ENCODE data around the gene FOXE1. TPM values are rescaled to one million over a fixed set of nuclear protein-coding genes. Genes with fewer than 3 reads are reported as not detected.
A peak's percentile ranks its signal among the peaks of the same experiment; 100 is the strongest.

Gene FOXE1
- total RNA-seq, 6 experiments from 2014 or later, result not detected

GRCh38 chr9:97845763-97846162 lies 7.3 kb upstream of the FOXE1 start:
- intact Hi-C loops (cut with DNase I), result no loop called here
- DNase-seq (no peak), ATAC-seq (no peak)
- Histone ChIP-seq H3K4me3 (no peak overlapping the region), H3K27me3 (peaks cover 4 to 33% of the 10 kb centered on the region in 2 donors), H3K4me1 (peaks cover 0 to 10% (median 2%) of the 10 kb centered on the region in 4 donors), H3K9me3 (no peaks in the 10 kb centered on the region), H3K27ac (no peak overlapping the region), H3K36me3 (no peaks in the 10 kb centered on the region)
- no peak for TF ChIP-seq POLR2A (IDR thresholded peaks at IDR 0.05)
- TF ChIP-seq CTCF (IDR thresholded peaks at IDR 0.05), result no peak
- 73% methylated on average over 2 of the region's 2 CpGs for WGBS (ENCODE audit: insufficient coverage, low coverage, low lambda C conversion rate, missing lambda C conversion rate)

- TF ChIP-seq CTCF (IDR thresholded peaks at IDR 0.05) (no peak), POLR2A (IDR thresholded peaks at IDR 0.05) (no peak)
- no peak for ATAC-seq
- 61% methylated on average over 3 of the region's 4 CpGs for WGBS (ENCODE audit: insufficient coverage, low coverage, low lambda C conversion rate, missing lambda C conversion rate)
- Histone ChIP-seq H3K36me3 (no peaks in the 10 kb centered on the region), H3K4me1 (peaks cover 0 to 10% (median 2%) of the 10 kb centered on the region in 4 donors), H3K27ac (no peak overlapping the region), H3K9me3 (no peaks in the 10 kb centered on the region), H3K27me3 (peaks cover 4 to 33% of the 10 kb centered on the region in 2 donors), H3K4me3 (no peak overlapping the region)
- DNase-seq, result no peak
- intact Hi-C loops (cut with DNase I), result no loop called here
Observed at GRCh38 chr9:97846347-97846746, 6.7 kb upstream of the FOXE1 start.

GRCh38 chr9:97847474-97848214 lies 5.4 kb upstream of the FOXE1 start:
- H3K9me3 ChIP-seq, result no peaks in the 10 kb centered on the region
- no peak overlapping the region for H3K27ac ChIP-seq
- no peak for ATAC-seq
- H3K27me3 ChIP-seq, result peaks cover 13 to 41% of the 10 kb centered on the region in 2 donors
- no peak for DNase-seq
- H3K4me1 ChIP-seq, result peaks cover 0 to 12% (median 2%) of the 10 kb centered on the region in 4 donors
- no peak overlapping the region for H3K4me3 ChIP-seq
- intact Hi-C loops (cut with DNase I), result no loop called here
- WGBS (ENCODE audit: insufficient coverage, low coverage, low lambda C conversion rate, missing lambda C conversion rate), result 17% methylated on average over 13 of the region's 31 CpGs
- TF ChIP-seq POLR2A (IDR thresholded peaks at IDR 0.05) (no peak), CTCF (IDR thresholded peaks at IDR 0.05) (no peak)
- no peaks in the 10 kb centered on the region for H3K36me3 ChIP-seq

- TF ChIP-seq POLR2A (IDR thresholded peaks at IDR 0.05), result no peak
- Histone ChIP-seq H3K4me1 (peaks cover 0 to 17% (median 2%) of the 10 kb centered on the region in 4 donors), H3K4me3 (no peak overlapping the region), H3K27me3 (peaks cover 18 to 44% of the 10 kb centered on the region in 2 donors), H3K27ac (no peak overlapping the region), H3K9me3 (no peaks in the 10 kb centered on the region), H3K36me3 (no peaks in the 10 kb centered on the region)
- ATAC-seq, result no peak
- DNase-seq, result no peak
- WGBS (ENCODE audit: insufficient coverage, low coverage, low lambda C conversion rate, missing lambda C conversion rate), result 0% methylated on average over 2 of the region's 7 CpGs
- intact Hi-C loops (cut with DNase I), result no loop called here
Observed at GRCh38 chr9:97848215-97848479, 4.9 kb upstream of the FOXE1 start.

- peak overlapping the region in 1 of 3 donors; percentile 10 for H3K4me3 ChIP-seq
- ATAC-seq (peak; percentile 15 to 39 (median 38)), DNase-seq (peak in 2 of 3 donors; percentile 52 to 68)
- H3K9me3 ChIP-seq, result no peaks in the 10 kb centered on the region
- WGBS (ENCODE audit: insufficient coverage, low coverage, low lambda C conversion rate, missing lambda C conversion rate), result 5% methylated on average over 37 of the region's 61 CpGs
- no peak overlapping the region for H3K27ac ChIP-seq
- H3K27me3 ChIP-seq, result peaks cover 19 to 49% of the 10 kb centered on the region in 2 donors
- H3K36me3 ChIP-seq, result no peaks in the 10 kb centered on the region
- intact Hi-C loops (cut with DNase I), result no loop called here
- H3K4me1 ChIP-seq, result peaks cover 0 to 22% (median 2%) of the 10 kb centered on the region in 4 donors
- no peak for TF ChIP-seq CTCF (IDR thresholded peaks at IDR 0.05)
- TF ChIP-seq POLR2A (IDR thresholded peaks at IDR 0.05), result no peak
Observed at GRCh38 chr9:97848480-97849237, 4.4 kb upstream of the FOXE1 start.

Data from right lobe of liver (tissue), 6 donors.